Panc1 (cell line): ENCODE results near the gene UBE3B. TPM values are rescaled to one million over a fixed set of nuclear protein-coding genes. Genes with fewer than 3 reads are reported as not detected.

Experiments used
- ATAC-seq: fragments of 200-7000 bp; cut with Tn5 transposase; 2 replicates; pipeline ENCODE4 v1.9.1; 2020; ENCODE audit warnings: mild to moderate bottlenecking, moderate library complexity
- BruUV-seq: library from RNA; stranded (reverse); fragments of 400-500 nt; replicated peaks from 2 replicates; lab custom pipeline; 2021; lab: Mats Ljungman, UMichigan
- CTCF ChIA-PET: fragments of 300-600 bp; sonication (Branson Sonifier 250); formaldehyde crosslinking; loops from one replicate; lab custom pipeline; 2022; ENCODE audit warnings: antibody characterized with exemption; lab: Charles Lee
- POLR2A ChIA-PET: fragments of 300-600 bp; sonication (Branson Sonifier 250); formaldehyde crosslinking; loops from one replicate; lab custom pipeline; 2022; ENCODE audit warnings: antibody characterized with exemption; lab: Charles Lee
- DNase-seq: peaks from one replicate; pipeline ENCODE4 v3.0.0-alpha.2; 2010; ENCODE audit warnings: low read depth, low spot score
- H3K27ac ChIP-seq: 2 replicates; pipeline ENCODE4 v1.5.1; 2011; ENCODE audit warnings: mild to moderate bottlenecking, low read length, inconsistent platforms
- H3K27me3 ChIP-seq: fragments of 200-500 bp; sonication (Bioruptor generic); 2 replicates; pipeline ENCODE4 v1.6.0; 2014; ENCODE audit warnings: low read length, inconsistent platforms; ENCODE audit not compliant: control insufficient read depth, insufficient read depth
- H3K36me3 ChIP-seq: fragments of 200-500 bp; sonication (Bioruptor generic); 2 replicates; pipeline ENCODE4 v1.5.1; 2014; ENCODE audit warnings: inconsistent platforms, mild to moderate bottlenecking, low read length, moderate library complexity; ENCODE audit not compliant: control insufficient read depth, insufficient read depth
- H3K4me1 ChIP-seq: 2 replicates; pipeline ENCODE4 v1.5.1; 2011; ENCODE audit warnings: inconsistent platforms, mild to moderate bottlenecking, low read length, moderate library complexity; ENCODE audit not compliant: control insufficient read depth, insufficient read depth
- H3K4me3 ChIP-seq, 2 experiments: 2 replicates each; pipeline ENCODE4 v1.5.1; 2011 to 2012; ENCODE audit warnings: low read depth in 2 of 2, low read length in 2 of 2, mild to moderate bottlenecking in 2 of 2, inconsistent platforms in 1 of 2, moderate library complexity in 1 of 2
- H3K9me3 ChIP-seq: fragments of 200-500 bp; sonication (Bioruptor generic); 2 replicates; pipeline ENCODE4 v1.5.1; 2014; ENCODE audit warnings: low read depth, mild to moderate bottlenecking, inconsistent platforms, low read length, moderate library complexity; ENCODE audit not compliant: control insufficient read depth, insufficient read depth
- POLR2AphosphoS5 ChIP-seq: IDR thresholded peaks from 2 replicates; pipeline ENCODE4 v1.6.1; 2012; ENCODE audit warnings: mild to moderate bottlenecking, low read depth, low read length, moderate library complexity
- SIN3A ChIP-seq: IDR thresholded peaks from 2 replicates; pipeline ENCODE4 v1.6.1; 2012; ENCODE audit warnings: low read depth, mild to moderate bottlenecking, low read length, moderate library complexity, borderline replicate concordance; ENCODE audit not compliant: insufficient read depth
- TCF7L2 ChIP-seq: IDR thresholded peaks from 2 replicates; pipeline ENCODE4 v1.6.1; 2011; ENCODE audit warnings: mild to moderate bottlenecking, low read depth, low read length, inconsistent platforms
- in situ Hi-C: cut with HindIII; loops from 2 replicates; pipeline ENCODE4 v1.10.0; 2016; ENCODE audit warnings: low sequenced_read_pairs, low pct_unique_long_range_greater_than_20kb
- intact Hi-C: fragments of 100-400 bp; cut with micrococcal nuclease; formaldehyde crosslinking; loops from one replicate; pipeline ENCODE4 v1.10.0; 2022; ENCODE audit not compliant: unreplicated experiment
- total RNA-seq: library from RNA; stranded (reverse); gene quantifications from one replicate; pipeline ENCODE4 v1.2.1, GENCODE V29; 2021; ENCODE audit not compliant: unreplicated experiment
- TF ChIP-seq, protein P1 (sequence below): fragments of 450-650 bp; IDR thresholded peaks from 2 replicates; pipeline ENCODE4 v1.5.1; 2017; ENCODE audit warnings: mild to moderate bottlenecking
- TF ChIP-seq, protein P2 (sequence below), 2 experiments: IDR thresholded peaks; 2 replicates each; pipeline ENCODE4 v1.6.1; 2011 to 2012; ENCODE audit warnings: low read depth in 2 of 2, control low read depth in 1 of 2, low read length in 1 of 2, mild to moderate bottlenecking in 1 of 2, moderate library complexity in 1 of 2; ENCODE audit not compliant: insufficient read depth in 1 of 2

Gene UBE3B
- total RNA-seq, 1 experiment from 2014 or later, result 38.9 TPM

DNA sequence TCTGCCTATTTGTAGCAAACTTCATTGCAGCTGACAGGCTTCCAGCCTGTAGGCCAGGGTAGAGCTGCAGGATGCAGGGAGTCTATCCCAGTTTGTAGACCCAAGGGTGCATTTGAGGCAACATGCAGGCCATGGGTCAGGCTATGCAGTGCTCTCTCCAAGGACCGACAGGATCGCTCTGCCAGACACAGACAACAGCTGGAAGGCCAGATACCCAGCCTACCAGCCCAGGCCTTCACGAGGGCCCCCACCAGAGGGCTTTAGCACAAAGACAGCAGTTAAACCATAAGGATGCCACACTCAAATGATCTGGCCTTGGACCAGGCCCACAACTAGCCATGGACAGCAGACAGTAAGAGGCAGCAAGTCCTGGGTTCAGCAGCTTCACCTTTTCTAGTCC lies 10.6 kb upstream of the UBE3B start:
- ChIA-PET POLR2A (no interaction called here), CTCF (no interaction called here)
- Histone ChIP-seq H3K4me1 (peaks cover 30% of the 10 kb centered on the region), H3K27ac (no peak overlapping the region), H3K27me3 (no peaks in the 10 kb centered on the region), H3K9me3 (no peaks in the 10 kb centered on the region), H3K36me3 (no peaks in the 10 kb centered on the region; the same call in none of the 2 replicates), H3K4me3 (no peak overlapping the region)
- no peak for DNase-seq
- in situ Hi-C loops, result no loop called here
- TF ChIP-seq, protein P1, sequence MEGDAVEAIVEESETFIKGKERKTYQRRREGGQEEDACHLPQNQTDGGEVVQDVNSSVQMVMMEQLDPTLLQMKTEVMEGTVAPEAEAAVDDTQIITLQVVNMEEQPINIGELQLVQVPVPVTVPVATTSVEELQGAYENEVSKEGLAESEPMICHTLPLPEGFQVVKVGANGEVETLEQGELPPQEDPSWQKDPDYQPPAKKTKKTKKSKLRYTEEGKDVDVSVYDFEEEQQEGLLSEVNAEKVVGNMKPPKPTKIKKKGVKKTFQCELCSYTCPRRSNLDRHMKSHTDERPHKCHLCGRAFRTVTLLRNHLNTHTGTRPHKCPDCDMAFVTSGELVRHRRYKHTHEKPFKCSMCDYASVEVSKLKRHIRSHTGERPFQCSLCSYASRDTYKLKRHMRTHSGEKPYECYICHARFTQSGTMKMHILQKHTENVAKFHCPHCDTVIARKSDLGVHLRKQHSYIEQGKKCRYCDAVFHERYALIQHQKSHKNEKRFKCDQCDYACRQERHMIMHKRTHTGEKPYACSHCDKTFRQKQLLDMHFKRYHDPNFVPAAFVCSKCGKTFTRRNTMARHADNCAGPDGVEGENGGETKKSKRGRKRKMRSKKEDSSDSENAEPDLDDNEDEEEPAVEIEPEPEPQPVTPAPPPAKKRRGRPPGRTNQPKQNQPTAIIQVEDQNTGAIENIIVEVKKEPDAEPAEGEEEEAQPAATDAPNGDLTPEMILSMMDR, result no peak
- TF ChIP-seq TCF7L2 (no peak), POLR2AphosphoS5 (no peak), SIN3A (no peak)
- TF ChIP-seq, protein P2, sequence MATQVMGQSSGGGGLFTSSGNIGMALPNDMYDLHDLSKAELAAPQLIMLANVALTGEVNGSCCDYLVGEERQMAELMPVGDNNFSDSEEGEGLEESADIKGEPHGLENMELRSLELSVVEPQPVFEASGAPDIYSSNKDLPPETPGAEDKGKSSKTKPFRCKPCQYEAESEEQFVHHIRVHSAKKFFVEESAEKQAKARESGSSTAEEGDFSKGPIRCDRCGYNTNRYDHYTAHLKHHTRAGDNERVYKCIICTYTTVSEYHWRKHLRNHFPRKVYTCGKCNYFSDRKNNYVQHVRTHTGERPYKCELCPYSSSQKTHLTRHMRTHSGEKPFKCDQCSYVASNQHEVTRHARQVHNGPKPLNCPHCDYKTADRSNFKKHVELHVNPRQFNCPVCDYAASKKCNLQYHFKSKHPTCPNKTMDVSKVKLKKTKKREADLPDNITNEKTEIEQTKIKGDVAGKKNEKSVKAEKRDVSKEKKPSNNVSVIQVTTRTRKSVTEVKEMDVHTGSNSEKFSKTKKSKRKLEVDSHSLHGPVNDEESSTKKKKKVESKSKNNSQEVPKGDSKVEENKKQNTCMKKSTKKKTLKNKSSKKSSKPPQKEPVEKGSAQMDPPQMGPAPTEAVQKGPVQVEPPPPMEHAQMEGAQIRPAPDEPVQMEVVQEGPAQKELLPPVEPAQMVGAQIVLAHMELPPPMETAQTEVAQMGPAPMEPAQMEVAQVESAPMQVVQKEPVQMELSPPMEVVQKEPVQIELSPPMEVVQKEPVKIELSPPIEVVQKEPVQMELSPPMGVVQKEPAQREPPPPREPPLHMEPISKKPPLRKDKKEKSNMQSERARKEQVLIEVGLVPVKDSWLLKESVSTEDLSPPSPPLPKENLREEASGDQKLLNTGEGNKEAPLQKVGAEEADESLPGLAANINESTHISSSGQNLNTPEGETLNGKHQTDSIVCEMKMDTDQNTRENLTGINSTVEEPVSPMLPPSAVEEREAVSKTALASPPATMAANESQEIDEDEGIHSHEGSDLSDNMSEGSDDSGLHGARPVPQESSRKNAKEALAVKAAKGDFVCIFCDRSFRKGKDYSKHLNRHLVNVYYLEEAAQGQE (IDR thresholded peaks at IDR 0.05; ENCODE audit: insufficient read depth in 1 of 2, low read depth in 2 of 2, low read length in 1 of 2), result no peak
- no peak for ATAC-seq
- intact Hi-C loops, result no loop called here
- no TSS peak for BruUV-seq

DNA sequence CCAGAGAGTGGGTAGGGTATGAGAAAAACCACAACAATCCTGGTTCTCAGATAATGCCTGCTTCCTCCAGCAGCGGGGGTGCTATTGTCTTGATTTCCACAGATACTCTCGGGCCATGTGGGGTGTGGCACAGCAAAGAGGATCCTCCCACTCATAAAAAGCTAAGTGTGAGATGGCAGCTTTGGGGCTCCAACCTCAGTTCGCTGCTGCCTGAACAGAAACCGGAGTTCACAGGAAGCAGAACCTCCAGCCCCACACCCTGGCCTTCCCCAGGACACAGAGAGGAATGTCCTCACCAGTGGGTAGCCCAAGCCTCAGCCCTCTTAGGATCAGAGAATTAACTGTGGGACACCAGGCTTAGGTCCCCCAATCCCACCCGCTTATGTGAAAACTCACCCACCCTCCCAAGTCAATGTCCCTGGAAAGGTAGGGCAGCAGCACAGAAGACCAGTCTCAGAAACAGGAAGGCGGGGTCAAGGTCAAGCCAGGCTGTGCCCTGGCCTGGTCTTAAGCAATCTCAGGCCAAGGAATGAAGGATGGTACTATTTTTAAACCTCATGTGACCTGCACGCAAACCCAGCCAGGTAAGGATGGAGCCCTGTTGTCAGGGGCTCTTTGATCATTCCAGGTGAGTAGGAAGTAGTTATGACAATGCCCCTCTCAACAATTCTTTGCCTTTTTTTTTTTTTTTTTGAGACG lies 9.3 kb upstream of the UBE3B start:
- ChIA-PET CTCF (no interaction called here), POLR2A (no interaction called here)
- DNase-seq, result no peak
- in situ Hi-C loops, result no loop called here
- no peak for ATAC-seq
- Histone ChIP-seq H3K36me3 (no peaks in the 10 kb centered on the region; the same call in none of the 2 replicates), H3K4me3 (no peak overlapping the region), H3K9me3 (no peaks in the 10 kb centered on the region), H3K27ac (no peak overlapping the region), H3K27me3 (no peaks in the 10 kb centered on the region), H3K4me1 (peaks cover 17% of the 10 kb centered on the region)
- BruUV-seq, result no TSS peak
- intact Hi-C loops, result no loop called here
- TF ChIP-seq, protein P2 (IDR thresholded peaks at IDR 0.05; ENCODE audit: insufficient read depth in 1 of 2, low read depth in 2 of 2, low read length in 1 of 2), result no peak
